ENCODE data around the gene TUBB. TPM values are rescaled to one million over a fixed set of nuclear protein-coding genes. Genes with fewer than 3 reads are reported as not detected.

The TUBB gene
- total RNA-seq = 100 to 1,000 TPM; 172 to 243 TPM

DNA sequence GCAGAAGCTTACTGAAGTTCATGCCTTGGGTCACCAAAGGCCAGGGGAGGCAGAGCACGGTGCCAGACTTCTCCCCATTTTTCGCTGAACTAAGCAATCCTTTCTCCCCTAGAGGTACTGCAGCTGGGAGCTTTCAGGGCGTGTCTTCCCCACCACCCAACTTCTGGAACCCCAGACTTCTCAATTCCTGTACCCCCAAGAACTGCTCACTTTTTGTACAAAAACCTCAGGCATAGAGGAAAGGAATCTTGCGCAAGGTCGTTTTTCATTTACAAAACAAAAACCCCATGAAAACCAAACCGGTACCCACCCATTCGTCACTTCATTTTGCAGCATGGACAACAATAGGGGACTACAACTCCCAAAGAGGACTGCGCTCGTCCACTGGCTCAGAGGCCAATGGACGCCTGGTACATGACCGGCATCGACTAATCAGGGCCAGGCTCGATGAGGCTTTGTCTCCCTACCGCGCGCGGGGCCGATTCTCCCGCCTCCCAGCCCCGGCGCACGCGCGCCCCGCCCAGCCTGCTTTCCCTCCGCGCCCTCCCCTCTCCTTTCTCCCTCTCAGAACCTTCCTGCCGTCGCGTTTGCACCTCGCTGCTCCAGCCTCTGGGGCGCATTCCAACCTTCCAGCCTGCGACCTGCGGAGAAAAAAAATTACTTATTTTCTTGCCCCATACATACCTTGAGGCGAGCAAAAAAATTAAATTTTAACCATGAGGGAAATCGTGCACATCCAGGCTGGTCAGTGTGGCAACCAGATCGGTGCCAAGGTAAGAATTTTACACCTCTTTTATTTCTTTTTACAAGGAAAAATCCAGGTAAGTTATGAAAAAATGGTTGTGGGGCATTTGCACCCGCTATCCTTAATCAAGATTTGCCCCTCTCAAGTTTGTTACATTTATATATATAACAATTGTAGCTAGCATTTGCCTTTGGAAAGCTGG lies at the start of gene TUBB:
Gene TUBB, plus strand, starts transcription at position 562 of the 947 bp plus-strand sequence. Its CDS starts 155 bp downstream, at position 717.
- Histone ChIP-seq H3K27me3 (replicated peaks; ENCODE audit: insufficient read depth) (no peaks in the 10 kb centered on the region), H3K4me3 (peak within 1 kb of the TSS; percentile 93), H3K9me3 (no peaks in the 10 kb centered on the region), H3K36me3 (peaks cover 22% of the 10 kb centered on the region), H3K27ac (peak within 1 kb of the TSS; percentile 92), H3K4me1 (ENCODE audit: control insufficient read depth in 1 of 2, low read depth in 2 of 2) (peaks cover 11 to 58% of the 10 kb centered on the region in 2 donors)
- peak; percentile 87 for DNase-seq (ENCODE audit: low spot score)
- ATAC-seq (ENCODE audit: insufficient number of reproducible peaks, low FRiP score, low read depth) = peak; percentile 37
- TF ChIP-seq CTCF (IDR thresholded peaks at IDR 0.05) = no peak

DNA sequence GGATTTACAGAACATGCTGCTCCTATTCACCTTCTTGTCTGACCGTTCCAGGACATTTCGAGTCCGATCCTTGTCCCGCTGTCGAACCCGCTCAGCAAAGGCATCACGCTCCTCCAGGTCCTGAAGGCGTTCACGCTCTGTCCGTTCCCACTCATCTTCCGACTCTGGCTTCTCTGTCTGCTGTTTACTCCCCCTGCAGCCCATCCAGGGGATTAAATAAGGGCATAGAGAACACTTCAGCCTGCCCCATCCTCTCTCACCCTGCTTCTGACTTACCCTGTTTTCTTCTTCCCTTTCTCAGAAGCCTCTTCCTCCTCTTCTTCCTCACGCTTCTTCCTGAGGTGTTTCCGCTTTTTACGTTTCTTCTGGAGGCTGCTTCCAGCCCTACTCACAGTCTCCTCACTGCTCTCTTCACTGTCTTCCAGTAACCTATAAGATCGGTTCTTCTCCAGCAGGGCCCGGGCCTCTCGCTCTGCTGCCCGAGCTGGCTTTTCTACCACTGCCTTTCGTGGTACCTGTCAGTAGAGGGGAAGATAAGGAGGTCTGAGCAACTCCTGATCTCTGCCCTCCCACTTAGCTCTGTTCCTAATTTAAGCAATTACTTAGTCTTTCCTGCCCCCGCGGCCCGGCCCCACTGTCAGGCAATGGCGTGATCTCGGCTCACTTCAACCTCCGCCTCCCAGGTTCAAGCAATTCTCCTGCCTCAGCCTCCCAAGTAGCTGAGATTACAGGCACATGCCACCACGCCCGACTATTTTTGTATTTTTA lies 49.2 kb upstream of the TUBB start:
- H3K4me1 ChIP-seq (ENCODE audit: control insufficient read depth in 1 of 2, low read depth in 2 of 2) = peaks cover 9 to 22% of the 10 kb centered on the region in 2 donors
- peaks cover 20% of the 10 kb centered on the region for H3K36me3 ChIP-seq
- H3K4me3 ChIP-seq = no peak overlapping the region
- no peak for DNase-seq (ENCODE audit: low spot score)
- no peak for TF ChIP-seq CTCF (IDR thresholded peaks at IDR 0.05)
- no peak for ATAC-seq (ENCODE audit: insufficient number of reproducible peaks, low FRiP score, low read depth)
- H3K27ac ChIP-seq = no peak overlapping the region
- no peaks in the 10 kb centered on the region for H3K27me3 ChIP-seq (replicated peaks; ENCODE audit: insufficient read depth)
- no peaks in the 10 kb centered on the region for H3K9me3 ChIP-seq

- Histone ChIP-seq H3K27ac (peak within 1 kb of the TSS; percentile 61 to 69), H3K36me3 (peaks cover 31% of the 10 kb centered on the region), H3K27me3 (replicated peaks; ENCODE audit: insufficient read depth) (no peaks in the 10 kb centered on the region), H3K4me1 (ENCODE audit: control insufficient read depth in 1 of 2, low read depth in 2 of 2) (peaks cover 9 to 22% of the 10 kb centered on the region in 2 donors), H3K4me3 (peak within 1 kb of the TSS; percentile 84), H3K9me3 (no peaks in the 10 kb centered on the region)
- peak; percentile 81 for TF ChIP-seq CTCF (IDR thresholded peaks at IDR 0.05)
- ATAC-seq (ENCODE audit: insufficient number of reproducible peaks, low FRiP score, low read depth) = peak; percentile 62
- DNase-seq (ENCODE audit: low spot score) = peak; percentile 91
Measured at GRCh38 chr6:30672445-30673253, 47.5 kb upstream of the TUBB start, which contains the start of gene DHX16. Gene DHX16 (minus strand): TSS chr6:30673006. CDS start chr6:30672841, 165 bp downstream.

DNA sequence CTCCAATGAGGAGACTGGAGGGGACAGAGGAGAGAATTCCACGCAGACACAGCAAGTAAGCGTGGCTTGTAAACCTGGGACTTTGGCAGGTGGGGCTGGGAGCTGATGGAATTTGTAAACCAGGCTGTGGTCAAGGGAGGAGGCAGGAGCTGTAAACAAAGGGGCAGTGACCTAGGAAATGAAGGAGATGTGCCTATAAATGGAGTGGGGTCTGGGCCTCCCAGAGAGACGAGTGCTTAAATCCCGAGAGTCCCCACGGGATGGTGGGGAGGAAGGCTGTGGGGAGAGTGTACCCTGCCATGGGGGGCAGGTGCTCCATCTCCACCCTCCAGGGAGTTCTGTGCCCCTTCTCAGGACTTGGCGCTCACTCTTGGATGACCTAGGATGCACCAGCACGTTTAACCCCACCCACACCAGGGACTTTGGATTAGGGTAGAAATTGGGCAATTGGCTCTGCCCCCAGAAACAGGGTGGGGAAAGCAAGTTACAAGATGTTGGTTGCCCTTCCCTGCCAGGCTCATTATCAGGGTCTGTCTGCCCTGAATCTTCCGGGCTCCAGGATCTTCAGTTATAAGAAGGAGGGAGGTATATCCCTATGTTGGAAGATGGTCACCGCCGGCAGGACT lies 43.4 kb upstream of the TUBB start:
- H3K9me3 ChIP-seq = no peaks in the 10 kb centered on the region
- H3K4me1 ChIP-seq (ENCODE audit: control insufficient read depth in 1 of 2, low read depth in 2 of 2) = peaks cover 29 to 49% of the 10 kb centered on the region in 2 donors
- H3K27me3 ChIP-seq (replicated peaks; ENCODE audit: insufficient read depth) = no peaks in the 10 kb centered on the region
- no peak overlapping the region for H3K27ac ChIP-seq
- no peak overlapping the region for H3K4me3 ChIP-seq
- ATAC-seq (ENCODE audit: insufficient number of reproducible peaks, low FRiP score, low read depth) (no peak), DNase-seq (ENCODE audit: low spot score) (no peak)
- TF ChIP-seq CTCF (IDR thresholded peaks at IDR 0.05) = no peak
- peaks cover 41% of the 10 kb centered on the region for H3K36me3 ChIP-seq
